Activated naive CD4-positive, alpha-beta T cell treated with anti-CD3 and anti-CD28 coated beads, Interleukin-2, amount 50 U/mL, for 24 hours (primary cell): ENCODE data around the gene SMARCE1.

ENCODE experiments used
- H3K27ac Mint-ChIP-seq: one replicate; pipeline ENCODE4 v1.8.0; 2021; ENCODE audit warnings: mild to moderate bottlenecking, mixed read lengths
- H3K27me3 Mint-ChIP-seq: one replicate; pipeline ENCODE4 v1.8.0; 2021; ENCODE audit warnings: mixed read lengths
- H3K36me3 Mint-ChIP-seq: one replicate; pipeline ENCODE4 v1.8.0; 2021; ENCODE audit warnings: mixed read lengths
- H3K4me1 Mint-ChIP-seq: one replicate; pipeline ENCODE4 v1.8.0; 2021; ENCODE audit warnings: mixed read lengths
- H3K4me3 Mint-ChIP-seq: one replicate; pipeline ENCODE4 v1.8.0; 2021; ENCODE audit warnings: mild to moderate bottlenecking, mixed read lengths
- H3K9me3 Mint-ChIP-seq: one replicate; pipeline ENCODE4 v1.8.0; 2021; ENCODE audit warnings: mixed read lengths

The SMARCE1 gene

GRCh38 chr17:40621019-40621418, 26.6 kb downstream of the SMARCE1 start:
- Mint-ChIP-seq H3K4me1 (peaks cover 69% of the 10 kb centered on the region), H3K27ac (no peak overlapping the region), H3K36me3 (no peaks in the 10 kb centered on the region), H3K9me3 (no peaks in the 10 kb centered on the region), H3K27me3 (no peaks in the 10 kb centered on the region), H3K4me3 (peak overlapping the region; percentile 19)

DNA sequence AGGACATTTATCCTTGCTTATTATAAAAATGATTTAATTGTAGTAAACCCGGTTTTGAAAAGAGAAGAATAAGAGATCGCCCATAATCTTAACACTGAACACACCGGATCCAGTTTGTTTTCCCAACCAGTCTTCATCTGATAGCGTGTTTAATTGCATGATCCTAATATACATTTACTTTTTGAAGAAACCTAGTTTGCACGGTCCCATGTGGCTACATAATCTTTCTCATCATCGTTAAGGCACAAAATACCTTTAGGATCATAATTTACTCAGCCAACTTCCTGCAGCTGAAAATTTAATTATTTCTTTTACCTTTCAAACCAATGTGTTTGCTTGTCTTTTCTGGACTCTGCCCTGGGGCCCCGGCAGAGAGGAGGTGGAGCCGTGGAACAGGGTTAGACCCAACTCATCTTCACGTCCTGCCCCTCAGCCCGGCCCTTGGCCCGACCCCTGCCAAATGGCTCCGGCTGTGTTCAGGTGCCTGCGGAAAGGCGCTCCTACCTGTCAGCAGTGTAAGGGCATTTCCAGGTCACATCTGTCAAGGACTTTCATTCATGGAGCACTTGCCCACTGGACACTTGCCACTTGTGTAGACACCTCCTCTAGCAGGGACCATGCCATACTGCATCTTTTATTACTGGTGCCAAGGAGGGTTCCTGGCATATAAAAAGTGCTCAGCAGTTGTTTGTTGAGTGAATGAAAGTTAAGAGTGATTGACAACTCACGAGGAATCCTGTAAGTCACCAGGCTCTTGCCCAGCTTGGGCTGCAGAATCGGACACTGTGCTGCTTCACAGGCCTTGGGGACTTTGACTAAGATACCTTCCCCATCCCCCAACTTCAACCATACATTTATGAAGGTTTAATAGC, 28.6 kb downstream of the SMARCE1 start:
- no peak overlapping the region for H3K4me3 Mint-ChIP-seq
- H3K9me3 Mint-ChIP-seq = no peaks in the 10 kb centered on the region
- no peaks in the 10 kb centered on the region for H3K27me3 Mint-ChIP-seq
- no peaks in the 10 kb centered on the region for H3K36me3 Mint-ChIP-seq
- peaks cover 70% of the 10 kb centered on the region for H3K4me1 Mint-ChIP-seq
- no peak overlapping the region for H3K27ac Mint-ChIP-seq

- no peaks in the 10 kb centered on the region for H3K9me3 Mint-ChIP-seq
- no peaks in the 10 kb centered on the region for H3K27me3 Mint-ChIP-seq
- no peaks in the 10 kb centered on the region for H3K36me3 Mint-ChIP-seq
- H3K4me1 Mint-ChIP-seq = peaks cover 71% of the 10 kb centered on the region
- H3K27ac Mint-ChIP-seq = peak overlapping the region; percentile 68
- no peak overlapping the region for H3K4me3 Mint-ChIP-seq
Observed at GRCh38 chr17:40617678-40618240, 29.9 kb downstream of the SMARCE1 start.

DNA sequence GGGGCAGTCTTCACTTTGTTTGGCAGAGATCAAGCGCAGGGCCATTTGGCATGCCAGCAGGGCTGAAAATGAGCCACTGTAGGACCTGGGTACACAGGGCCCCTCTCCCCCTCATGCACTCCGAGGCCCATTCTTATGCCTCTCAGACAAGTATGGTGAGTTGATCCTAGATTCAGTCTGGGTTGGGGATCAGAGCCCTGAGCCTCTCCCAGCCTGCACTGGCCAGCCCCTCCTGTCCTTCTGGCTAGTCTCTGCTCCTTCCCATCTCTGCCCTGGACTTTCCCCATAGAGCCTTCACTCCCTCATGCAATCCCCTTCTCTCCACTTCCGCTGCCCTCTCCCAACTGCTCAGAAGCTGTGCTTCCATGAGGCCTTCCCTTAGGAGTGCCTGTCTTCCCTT, 31.0 kb downstream of the SMARCE1 start:
- Mint-ChIP-seq H3K27ac (peak overlapping the region; percentile 91), H3K4me3 (peak overlapping the region; percentile 40), H3K27me3 (no peaks in the 10 kb centered on the region), H3K9me3 (no peaks in the 10 kb centered on the region), H3K36me3 (no peaks in the 10 kb centered on the region), H3K4me1 (peaks cover 71% of the 10 kb centered on the region)

DNA sequence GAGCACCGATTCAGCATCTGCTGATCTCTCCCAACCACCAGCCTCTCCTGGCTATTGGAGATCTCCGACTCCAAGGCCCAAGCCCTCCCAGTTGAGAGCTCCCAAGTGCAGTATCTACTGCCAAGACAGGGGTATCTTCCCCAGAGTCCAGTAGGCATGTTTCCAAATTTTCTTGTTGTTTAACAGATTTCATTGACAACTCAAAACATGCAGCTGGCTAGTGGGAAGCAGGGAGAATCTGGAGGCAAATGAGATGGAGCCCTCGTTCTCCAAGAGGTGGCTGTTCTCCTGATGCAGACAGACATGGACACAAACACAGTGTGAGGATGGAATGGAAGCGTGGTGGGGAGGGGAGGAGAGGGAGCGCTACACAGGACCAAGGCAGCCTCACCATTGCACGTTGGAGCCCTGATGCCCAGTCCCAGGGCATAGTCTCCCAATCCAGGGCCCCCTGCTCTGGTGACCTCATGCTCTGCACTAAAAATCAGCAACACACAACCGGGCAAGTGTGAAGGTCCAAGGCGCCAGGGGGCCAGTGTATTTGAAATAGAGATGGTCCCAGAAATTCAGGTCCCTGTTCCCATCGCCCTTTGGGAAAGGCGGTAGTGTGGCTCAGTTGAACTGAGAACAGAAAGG, 31.7 kb downstream of the SMARCE1 start:
- peak overlapping the region; percentile 97 for H3K27ac Mint-ChIP-seq
- H3K4me3 Mint-ChIP-seq = peak overlapping the region; percentile 75
- H3K4me1 Mint-ChIP-seq = peaks cover 78% of the 10 kb centered on the region
- H3K9me3 Mint-ChIP-seq = no peaks in the 10 kb centered on the region
- no peaks in the 10 kb centered on the region for H3K36me3 Mint-ChIP-seq
- no peaks in the 10 kb centered on the region for H3K27me3 Mint-ChIP-seq

DNA sequence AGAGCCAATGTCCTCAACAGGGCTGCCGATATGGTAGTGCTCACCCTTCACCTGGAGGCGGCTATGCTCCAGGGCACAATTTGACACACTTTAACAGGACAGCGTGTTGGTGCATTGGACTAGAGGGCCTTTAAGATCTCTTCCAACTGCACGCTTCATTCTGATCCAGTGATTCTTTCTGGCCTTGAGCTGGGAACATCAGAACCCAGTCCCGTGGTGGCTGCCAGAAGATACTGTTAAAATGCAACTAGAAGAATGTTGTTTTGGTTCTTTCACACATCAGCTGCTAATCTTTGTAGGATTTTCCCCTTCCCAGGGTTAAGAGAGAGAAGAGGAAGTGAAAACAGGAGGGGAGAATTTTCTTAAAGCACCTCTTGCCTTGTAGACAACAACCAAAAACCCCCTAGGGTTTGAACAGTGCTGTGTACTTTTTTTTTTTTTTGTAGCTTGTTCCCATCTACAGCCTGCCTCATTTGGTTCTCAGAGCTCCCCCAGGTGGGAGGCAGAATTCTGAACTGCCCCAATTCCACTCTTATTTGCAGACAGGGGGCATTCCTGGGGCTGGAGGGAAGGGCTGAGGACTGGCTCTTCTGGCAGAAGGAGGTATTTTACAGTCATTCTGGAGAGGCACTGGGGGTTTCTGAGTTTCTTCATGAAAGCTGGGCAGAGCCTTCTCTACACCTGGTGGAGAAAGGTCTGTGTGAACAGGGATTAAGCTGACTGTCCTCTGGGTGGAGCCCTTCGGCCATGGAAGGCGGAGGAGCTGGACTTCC, 32.4 kb downstream of the SMARCE1 start:
- Mint-ChIP-seq H3K27ac (peak overlapping the region; percentile 97), H3K9me3 (no peaks in the 10 kb centered on the region), H3K27me3 (no peaks in the 10 kb centered on the region), H3K4me1 (peaks cover 80% of the 10 kb centered on the region), H3K36me3 (no peaks in the 10 kb centered on the region), H3K4me3 (peak overlapping the region; percentile 75)

DNA sequence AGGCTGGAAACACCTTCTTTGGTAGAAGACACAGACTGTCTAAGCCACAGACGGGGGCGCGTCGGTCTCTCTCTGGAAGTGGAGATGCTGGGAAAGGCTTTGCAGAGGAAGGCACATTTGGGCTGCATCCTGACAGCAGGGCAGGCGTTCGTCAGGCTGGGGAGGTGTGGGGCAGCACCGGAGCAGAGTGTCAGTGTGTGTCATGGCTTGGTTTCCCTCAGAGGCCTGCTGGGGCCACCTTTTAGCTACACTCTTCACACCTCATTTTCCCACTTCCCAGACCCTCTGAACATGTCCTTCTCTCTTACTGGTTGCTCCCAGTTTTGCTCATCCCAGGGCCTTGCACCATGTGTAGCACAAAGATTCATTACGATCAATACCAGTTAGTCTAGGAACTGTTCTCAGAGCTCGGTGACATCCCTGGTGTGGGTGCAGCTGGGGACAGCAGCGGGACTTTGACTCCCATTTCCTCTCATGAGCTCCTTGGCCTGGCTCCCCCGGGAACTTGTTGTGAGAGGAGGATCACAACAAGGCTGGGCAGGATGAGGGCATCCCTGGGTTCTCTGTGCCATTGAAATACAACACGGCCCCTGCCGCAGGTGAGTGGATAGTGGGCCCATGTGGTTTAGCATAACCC, 33.1 kb downstream of the SMARCE1 start:
- Mint-ChIP-seq H3K4me1 (peaks cover 80% of the 10 kb centered on the region), H3K9me3 (no peaks in the 10 kb centered on the region), H3K27ac (peak overlapping the region; percentile 97), H3K4me3 (peak overlapping the region; percentile 75), H3K27me3 (no peaks in the 10 kb centered on the region), H3K36me3 (no peaks in the 10 kb centered on the region)

DNA sequence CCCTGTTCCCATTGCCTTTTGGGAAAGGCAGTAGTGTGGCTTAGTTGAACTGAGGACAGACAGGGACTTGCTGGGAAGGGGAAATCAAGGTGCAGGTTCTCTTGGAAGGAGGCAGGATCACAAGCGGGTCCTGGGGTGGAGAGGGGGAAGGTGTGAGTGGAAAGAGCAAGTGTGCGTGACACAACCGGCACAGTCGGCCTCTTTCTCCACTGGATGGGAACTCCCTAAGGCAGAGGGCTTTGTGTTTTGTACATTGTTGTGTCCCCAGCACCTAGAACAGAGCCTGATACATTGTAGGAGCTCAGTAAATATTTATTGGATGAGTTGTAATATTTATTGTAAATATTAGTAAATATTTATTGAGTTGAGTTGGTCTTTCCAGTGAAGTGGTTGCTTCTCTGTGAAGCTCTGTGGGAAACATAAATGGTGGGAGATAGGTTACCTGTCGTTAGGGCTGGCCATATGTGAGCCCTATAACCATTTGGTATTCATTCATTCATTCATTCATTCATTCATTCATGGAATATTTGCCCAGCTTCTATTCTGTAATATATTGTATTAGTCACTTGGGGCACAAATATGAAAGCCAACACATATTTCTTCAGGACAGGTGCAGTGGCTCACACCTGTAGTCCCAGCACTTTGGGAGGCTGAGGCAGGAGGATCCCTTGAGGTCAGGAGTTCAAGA, 34.0 kb downstream of the SMARCE1 start:
- no peaks in the 10 kb centered on the region for H3K9me3 Mint-ChIP-seq
- H3K27ac Mint-ChIP-seq = peak overlapping the region; percentile 93
- H3K4me3 Mint-ChIP-seq = peak overlapping the region; percentile 82
- peaks cover 85% of the 10 kb centered on the region for H3K4me1 Mint-ChIP-seq
- H3K27me3 Mint-ChIP-seq = no peaks in the 10 kb centered on the region
- no peaks in the 10 kb centered on the region for H3K36me3 Mint-ChIP-seq

GRCh38 chr17:40612599-40613244, 34.9 kb downstream of the SMARCE1 start:
- Mint-ChIP-seq H3K4me1 (peaks cover 91% of the 10 kb centered on the region), H3K4me3 (peak overlapping the region; percentile 82), H3K36me3 (no peaks in the 10 kb centered on the region), H3K27ac (peak overlapping the region; percentile 93), H3K9me3 (no peaks in the 10 kb centered on the region), H3K27me3 (no peaks in the 10 kb centered on the region)

- no peaks in the 10 kb centered on the region for H3K9me3 Mint-ChIP-seq
- peak overlapping the region; percentile 61 for H3K27ac Mint-ChIP-seq
- peaks cover 93% of the 10 kb centered on the region for H3K4me1 Mint-ChIP-seq
- no peaks in the 10 kb centered on the region for H3K27me3 Mint-ChIP-seq
- peak overlapping the region; percentile 45 for H3K4me3 Mint-ChIP-seq
- H3K36me3 Mint-ChIP-seq = no peaks in the 10 kb centered on the region
Observed at GRCh38 chr17:40611840-40612474, 35.7 kb downstream of the SMARCE1 start.

DNA sequence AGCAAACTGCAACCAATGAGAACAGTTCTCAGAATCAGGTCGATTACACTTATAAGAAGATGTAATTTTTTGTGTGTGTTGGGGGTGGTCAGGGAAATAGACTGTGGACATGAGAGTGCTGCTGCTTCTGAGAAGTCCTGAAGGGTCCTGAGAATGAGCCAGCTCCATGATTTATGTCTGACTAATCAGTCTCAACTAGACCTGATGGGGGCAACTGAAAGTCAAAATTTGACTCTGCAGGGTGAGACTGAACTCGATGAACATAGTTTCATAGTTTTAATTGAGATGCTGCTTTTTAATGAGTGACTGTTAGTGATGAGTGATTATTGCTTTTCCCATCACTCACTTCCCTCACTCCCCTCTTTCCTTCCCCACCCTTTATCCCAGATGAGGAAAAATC, 37.3 kb downstream of the SMARCE1 start:
- Mint-ChIP-seq H3K27me3 (no peaks in the 10 kb centered on the region), H3K9me3 (no peaks in the 10 kb centered on the region), H3K27ac (peak overlapping the region; percentile 79), H3K4me1 (peaks cover 92% of the 10 kb centered on the region), H3K36me3 (no peaks in the 10 kb centered on the region), H3K4me3 (peak overlapping the region; percentile 37)

- Mint-ChIP-seq H3K36me3 (no peaks in the 10 kb centered on the region), H3K27me3 (no peaks in the 10 kb centered on the region), H3K4me3 (peak overlapping the region; percentile 68), H3K27ac (peak overlapping the region; percentile 75), H3K9me3 (no peaks in the 10 kb centered on the region), H3K4me1 (peaks cover 98% of the 10 kb centered on the region)
Observed at GRCh38 chr17:40608061-40608581, 39.5 kb downstream of the SMARCE1 start.

GRCh38 chr17:40607641-40608040, 40.0 kb downstream of the SMARCE1 start:
- Mint-ChIP-seq H3K36me3 (no peaks in the 10 kb centered on the region), H3K4me1 (peaks cover 98% of the 10 kb centered on the region), H3K27me3 (no peaks in the 10 kb centered on the region), H3K4me3 (peak overlapping the region; percentile 68), H3K27ac (peak overlapping the region; percentile 82), H3K9me3 (no peaks in the 10 kb centered on the region)
